Kidney epithelial cell (primary cell): ENCODE data around the gene MAN1C1. TPM values are rescaled to one million over a fixed set of nuclear protein-coding genes. Genes with fewer than 3 reads are reported as not detected.
"Not testable (repeated sequence)": the region's sequence is repeated elsewhere in the genome, so short reads cannot be mapped to it uniquely, and the experiment has no call there.

Experiments used
- DNase-seq: peaks from one replicate; pipeline ENCODE4 v3.0.0-alpha.2; 2010; ENCODE audit warnings: low read depth
- H3K27me3 ChIP-seq: 2 replicates; pipeline ENCODE4 v1.6.0; 2011; ENCODE audit warnings: low read length; ENCODE audit not compliant: control insufficient read depth, insufficient read depth
- H3K36me3 ChIP-seq: 2 replicates; pipeline ENCODE4 v1.5.1; 2011; ENCODE audit warnings: low read length; ENCODE audit not compliant: control insufficient read depth, insufficient read depth
- H3K4me3 ChIP-seq: 2 replicates; pipeline ENCODE4 v1.5.1; 2011; ENCODE audit warnings: low read depth, mild to moderate bottlenecking, control low read depth, low read length
- total RNA-seq: library from RNA; depleted of rRNA; stranded (reverse); fragments of >200 nt; gene quantifications from 2 replicates; pipeline ENCODE4 v1.2.3, GENCODE V29; 2015
- TF ChIP-seq, protein P1 (sequence below): IDR thresholded peaks from 2 replicates; pipeline ENCODE4 v1.5.1; 2011; ENCODE audit warnings: mild to moderate bottlenecking, moderate library complexity, low read length, control low read depth, inconsistent platforms; ENCODE audit not compliant: insufficient read depth, poor library complexity, severe bottlenecking

Gene MAN1C1
- total RNA-seq, 1 donor from 2014 or later: 1.4 TPM

DNA sequence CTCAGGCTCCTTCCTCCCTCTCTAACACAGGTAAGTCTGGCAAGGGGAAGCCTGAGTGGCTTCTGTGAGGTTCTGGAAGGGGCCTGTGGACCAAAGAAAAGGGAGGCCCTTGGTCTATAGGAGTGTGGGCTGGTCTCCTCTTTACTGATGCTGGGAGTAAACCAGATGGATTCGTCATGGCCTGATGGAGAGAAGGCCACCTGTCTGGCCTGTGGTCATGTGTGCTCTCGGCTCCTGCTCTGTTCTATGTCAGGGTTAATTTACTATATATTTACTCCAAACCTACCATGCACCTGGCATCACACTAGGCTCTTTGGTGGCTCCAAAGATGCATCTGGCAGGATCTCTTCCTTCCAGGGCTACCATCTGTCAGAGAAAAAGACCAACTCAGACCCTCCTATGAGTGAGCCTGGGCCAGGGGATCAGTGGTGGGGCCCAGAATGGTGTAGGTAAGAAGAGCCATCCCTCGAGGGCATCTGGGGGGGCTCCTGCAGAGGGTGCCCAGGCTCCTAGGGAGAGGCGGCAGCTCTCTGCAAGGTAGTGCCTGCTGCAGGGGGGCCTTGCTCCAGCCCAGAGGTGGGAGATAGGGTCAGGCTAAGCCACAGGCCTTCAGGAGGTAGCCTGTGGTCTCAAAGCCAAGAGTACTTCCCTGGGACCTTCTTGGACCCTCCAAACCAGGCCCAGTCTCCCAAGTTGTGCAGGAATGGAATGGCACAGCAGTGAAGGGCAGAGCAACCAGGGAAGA, 115.2 kb downstream of the MAN1C1 start:
- TF ChIP-seq, protein P1, sequence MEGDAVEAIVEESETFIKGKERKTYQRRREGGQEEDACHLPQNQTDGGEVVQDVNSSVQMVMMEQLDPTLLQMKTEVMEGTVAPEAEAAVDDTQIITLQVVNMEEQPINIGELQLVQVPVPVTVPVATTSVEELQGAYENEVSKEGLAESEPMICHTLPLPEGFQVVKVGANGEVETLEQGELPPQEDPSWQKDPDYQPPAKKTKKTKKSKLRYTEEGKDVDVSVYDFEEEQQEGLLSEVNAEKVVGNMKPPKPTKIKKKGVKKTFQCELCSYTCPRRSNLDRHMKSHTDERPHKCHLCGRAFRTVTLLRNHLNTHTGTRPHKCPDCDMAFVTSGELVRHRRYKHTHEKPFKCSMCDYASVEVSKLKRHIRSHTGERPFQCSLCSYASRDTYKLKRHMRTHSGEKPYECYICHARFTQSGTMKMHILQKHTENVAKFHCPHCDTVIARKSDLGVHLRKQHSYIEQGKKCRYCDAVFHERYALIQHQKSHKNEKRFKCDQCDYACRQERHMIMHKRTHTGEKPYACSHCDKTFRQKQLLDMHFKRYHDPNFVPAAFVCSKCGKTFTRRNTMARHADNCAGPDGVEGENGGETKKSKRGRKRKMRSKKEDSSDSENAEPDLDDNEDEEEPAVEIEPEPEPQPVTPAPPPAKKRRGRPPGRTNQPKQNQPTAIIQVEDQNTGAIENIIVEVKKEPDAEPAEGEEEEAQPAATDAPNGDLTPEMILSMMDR: no peak
- Histone ChIP-seq H3K4me3 (no peak overlapping the region), H3K36me3 (no peaks in the 10 kb centered on the region), H3K27me3 (peaks cover 11% of the 10 kb centered on the region)
- DNase-seq: no peak

DNA sequence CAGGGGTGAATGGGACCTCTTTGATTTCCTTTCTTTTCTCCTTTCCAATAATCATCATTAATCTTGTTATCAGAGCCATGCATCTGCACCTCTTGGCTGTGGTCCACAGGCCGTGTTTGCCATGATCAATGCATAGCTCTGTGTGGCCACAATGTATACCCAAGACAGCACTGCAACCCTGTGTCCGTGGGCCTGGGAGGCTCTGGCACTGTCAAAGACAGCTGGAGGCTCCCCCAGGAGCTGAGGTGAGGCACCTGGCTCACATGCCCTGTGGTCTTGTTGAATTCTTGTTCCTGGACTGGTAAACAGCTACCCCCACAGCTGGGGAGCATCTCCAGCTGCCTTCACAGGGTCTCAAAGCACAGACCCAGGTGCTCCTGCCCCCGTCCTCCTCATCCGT, 116.2 kb downstream of the MAN1C1 start:
- TF ChIP-seq, protein P1: no peak
- H3K36me3 ChIP-seq: no peaks in the 10 kb centered on the region
- DNase-seq: no peak
- peaks cover 11% of the 10 kb centered on the region for H3K27me3 ChIP-seq
- no peak overlapping the region for H3K4me3 ChIP-seq

DNA sequence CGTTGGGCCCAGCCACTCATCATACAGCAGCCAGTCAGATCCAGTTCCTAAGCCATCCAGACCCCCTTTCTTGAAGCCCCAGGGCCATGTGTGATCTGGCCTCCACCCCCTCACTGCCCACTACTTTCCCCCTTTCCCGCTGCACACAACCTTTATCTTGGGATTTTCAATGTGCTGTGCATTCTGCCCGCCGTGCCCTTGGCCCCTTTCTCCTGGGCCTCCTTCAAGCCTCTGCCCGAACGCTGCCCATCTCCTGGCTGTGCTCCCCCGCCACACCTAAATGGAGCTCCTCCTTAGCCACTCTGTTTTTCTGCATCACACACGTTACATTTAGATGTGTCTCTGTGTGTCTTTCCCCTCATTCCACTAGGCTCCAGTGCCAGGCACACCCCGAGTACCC, 116.7 kb downstream of the MAN1C1 start:
- Histone ChIP-seq H3K36me3 (no peaks in the 10 kb centered on the region), H3K27me3 (peaks cover 11% of the 10 kb centered on the region), H3K4me3 (no peak overlapping the region)
- TF ChIP-seq, protein P1: no peak
- DNase-seq: no peak

DNA sequence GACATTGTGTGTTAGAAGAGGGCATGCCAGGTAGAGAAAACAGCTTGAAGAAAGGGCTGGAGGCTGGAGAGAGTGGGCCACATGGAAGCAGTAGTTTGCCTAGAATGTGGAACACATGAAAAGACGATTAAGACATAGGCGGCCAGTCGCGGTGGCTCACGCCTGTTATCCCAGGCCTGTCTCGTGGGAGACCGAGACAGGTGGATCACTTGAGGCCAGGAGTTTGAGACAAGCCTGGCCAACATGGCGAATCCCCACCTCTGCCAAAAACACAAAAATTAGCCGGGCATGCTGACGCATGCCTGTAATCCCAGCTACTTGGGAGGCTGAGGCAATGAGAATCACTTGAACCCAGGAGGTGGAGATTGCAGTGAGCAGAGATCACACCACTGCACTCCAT, 118.4 kb downstream of the MAN1C1 start:
- not testable (repeated sequence) for DNase-seq, H3K4me3 ChIP-seq, H3K36me3 ChIP-seq
- H3K27me3 ChIP-seq: peaks cover 11% of the 10 kb centered on the region

DNA sequence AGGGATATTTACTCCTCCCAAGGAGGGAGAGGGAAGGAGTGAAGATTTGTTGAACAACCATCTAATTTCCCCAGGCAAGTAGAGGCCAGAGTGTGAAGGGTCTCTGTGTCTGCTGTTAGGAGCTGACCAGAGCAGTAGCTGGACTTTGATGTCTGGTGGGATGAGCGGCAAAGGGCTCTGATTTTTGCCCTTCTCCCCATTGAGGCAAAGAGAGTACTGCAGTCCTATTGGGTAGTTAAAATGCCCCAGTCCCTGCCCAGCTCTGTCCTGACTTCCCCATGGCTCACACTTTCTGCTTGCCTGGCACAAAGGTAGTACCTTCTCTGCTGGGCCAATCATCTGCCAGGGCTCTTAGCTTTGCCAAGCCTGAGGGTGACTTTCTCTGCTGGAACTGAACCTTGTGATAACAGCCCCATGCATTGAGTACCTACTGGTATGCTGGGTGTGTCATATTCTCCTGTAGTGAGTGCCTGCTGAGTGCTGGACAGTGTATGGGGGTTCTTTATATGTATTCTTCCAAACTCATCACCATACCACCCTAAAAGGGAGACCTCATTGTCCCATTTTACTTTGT, 119.5 kb downstream of the MAN1C1 start:
- no peak for DNase-seq

DNA sequence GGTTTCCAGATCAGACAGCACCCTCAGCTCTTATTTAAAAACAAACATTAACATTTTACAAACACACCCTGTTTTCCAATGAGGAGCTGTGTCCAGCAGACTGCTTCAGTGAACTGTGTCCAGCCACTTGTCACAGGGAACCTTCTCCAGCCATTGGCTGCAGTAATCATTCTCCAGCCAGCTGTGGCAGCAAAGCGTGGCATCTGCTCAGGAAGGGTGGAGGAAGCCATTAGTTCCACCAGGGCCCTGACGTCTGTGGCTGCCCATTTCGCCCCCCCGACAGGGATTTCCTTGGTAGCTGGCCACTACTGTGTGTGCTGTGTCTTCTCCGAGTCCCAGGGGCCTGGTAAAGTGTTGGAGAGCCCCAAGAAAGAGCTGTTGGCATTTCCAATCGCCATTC, 120.5 kb downstream of the MAN1C1 start:
- H3K36me3 ChIP-seq: no peaks in the 10 kb centered on the region
- DNase-seq: peak; percentile 71
- H3K27me3 ChIP-seq: peaks cover 17% of the 10 kb centered on the region
- H3K4me3 ChIP-seq: no peak overlapping the region
- TF ChIP-seq, protein P1: no peak

More for the DNA sequence above, 119.5 kb downstream of the MAN1C1 start:
- H3K27me3 ChIP-seq: peaks cover 14% of the 10 kb centered on the region
- no peaks in the 10 kb centered on the region for H3K36me3 ChIP-seq
- H3K4me3 ChIP-seq: no peak overlapping the region
- TF ChIP-seq, protein P1: no peak
